Measurements from ENCODE around the gene NOS1AP.

DNA sequence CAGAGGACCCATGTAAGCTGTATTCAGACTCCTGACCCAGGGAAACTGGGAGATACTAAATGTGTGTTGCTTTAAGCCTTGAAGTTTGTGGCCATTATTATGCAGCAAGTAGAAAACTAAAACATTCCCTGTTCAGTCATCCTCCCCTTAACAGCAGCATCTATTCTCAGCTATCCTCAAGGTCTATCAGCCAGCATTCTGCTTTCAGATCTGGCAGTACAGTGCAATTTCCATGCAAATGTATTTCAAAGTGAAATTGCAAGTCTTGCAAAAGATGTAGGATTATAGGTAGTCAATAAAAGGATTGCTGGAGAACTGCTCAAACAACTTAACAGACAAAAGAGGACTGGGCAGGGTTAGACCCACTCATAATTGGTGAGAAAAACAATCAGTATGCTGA lies 111.3 kb downstream of the NOS1AP start:
- no peak for TF ChIP-seq POLR2AphosphoS5 (IDR thresholded peaks at IDR 0.05; ENCODE audit: low read depth, low read length)
- no peak for TF ChIP-seq POLR2A (IDR thresholded peaks at IDR 0.05; ENCODE audit: low read depth, low read length)
- TF ChIP-seq TAF1 (IDR thresholded peaks at IDR 0.05; ENCODE audit: borderline replicate concordance, low read depth, low read length): no peak
